ENCODE results near the gene OR2B3.

DNA sequence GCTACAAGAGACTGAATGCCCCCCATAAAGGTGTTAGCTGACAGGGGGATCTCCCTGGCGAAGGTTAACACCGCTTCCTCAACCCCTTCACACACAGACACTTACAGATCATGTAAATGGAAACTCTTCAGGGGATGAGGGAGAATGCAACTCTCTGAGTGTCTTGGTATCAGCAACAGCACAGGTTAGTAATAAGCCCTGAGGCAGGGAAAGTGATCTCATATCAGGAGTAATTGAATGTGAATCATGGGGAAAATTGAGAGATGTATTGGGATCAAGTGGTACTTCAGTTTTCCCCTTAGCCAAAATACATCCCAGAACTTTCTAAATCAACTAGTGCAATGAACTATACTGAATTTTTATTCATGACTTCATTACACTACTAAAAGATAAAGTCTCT, 44.6 kb upstream of the OR2B3 start:
- no peak for TF ChIP-seq POLR2A (IDR thresholded peaks at IDR 0.05)
- TF ChIP-seq, protein P1, sequence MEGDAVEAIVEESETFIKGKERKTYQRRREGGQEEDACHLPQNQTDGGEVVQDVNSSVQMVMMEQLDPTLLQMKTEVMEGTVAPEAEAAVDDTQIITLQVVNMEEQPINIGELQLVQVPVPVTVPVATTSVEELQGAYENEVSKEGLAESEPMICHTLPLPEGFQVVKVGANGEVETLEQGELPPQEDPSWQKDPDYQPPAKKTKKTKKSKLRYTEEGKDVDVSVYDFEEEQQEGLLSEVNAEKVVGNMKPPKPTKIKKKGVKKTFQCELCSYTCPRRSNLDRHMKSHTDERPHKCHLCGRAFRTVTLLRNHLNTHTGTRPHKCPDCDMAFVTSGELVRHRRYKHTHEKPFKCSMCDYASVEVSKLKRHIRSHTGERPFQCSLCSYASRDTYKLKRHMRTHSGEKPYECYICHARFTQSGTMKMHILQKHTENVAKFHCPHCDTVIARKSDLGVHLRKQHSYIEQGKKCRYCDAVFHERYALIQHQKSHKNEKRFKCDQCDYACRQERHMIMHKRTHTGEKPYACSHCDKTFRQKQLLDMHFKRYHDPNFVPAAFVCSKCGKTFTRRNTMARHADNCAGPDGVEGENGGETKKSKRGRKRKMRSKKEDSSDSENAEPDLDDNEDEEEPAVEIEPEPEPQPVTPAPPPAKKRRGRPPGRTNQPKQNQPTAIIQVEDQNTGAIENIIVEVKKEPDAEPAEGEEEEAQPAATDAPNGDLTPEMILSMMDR (IDR thresholded peaks at IDR 0.05): no peak
